KOPT-K1 (cell line): Measurements from ENCODE around the gene CTSC.

Experiments
- H3K27ac ChIP-seq: fragments of 200-600 bp; sonication (generic); 2 replicates; pipeline ENCODE4 v1.5.1; 2016; ENCODE audit warnings: antibody characterized with exemption, mild to moderate bottlenecking, low read depth, low read length; ENCODE audit not compliant: poor library complexity, severe bottlenecking
- H3K36me3 ChIP-seq: fragments of 200-600 bp; sonication (generic); 2 replicates; pipeline ENCODE4 v1.5.1; 2017; ENCODE audit warnings: antibody characterized with exemption, mild to moderate bottlenecking, low read length, moderate library complexity; ENCODE audit not compliant: insufficient read depth
- H3K9me3 ChIP-seq: fragments of 200-600 bp; sonication (generic); 2 replicates; pipeline ENCODE4 v1.5.1; 2017; ENCODE audit warnings: antibody characterized with exemption, low read length, mild to moderate bottlenecking; ENCODE audit not compliant: insufficient read depth, poor library complexity, severe bottlenecking

The CTSC gene

DNA sequence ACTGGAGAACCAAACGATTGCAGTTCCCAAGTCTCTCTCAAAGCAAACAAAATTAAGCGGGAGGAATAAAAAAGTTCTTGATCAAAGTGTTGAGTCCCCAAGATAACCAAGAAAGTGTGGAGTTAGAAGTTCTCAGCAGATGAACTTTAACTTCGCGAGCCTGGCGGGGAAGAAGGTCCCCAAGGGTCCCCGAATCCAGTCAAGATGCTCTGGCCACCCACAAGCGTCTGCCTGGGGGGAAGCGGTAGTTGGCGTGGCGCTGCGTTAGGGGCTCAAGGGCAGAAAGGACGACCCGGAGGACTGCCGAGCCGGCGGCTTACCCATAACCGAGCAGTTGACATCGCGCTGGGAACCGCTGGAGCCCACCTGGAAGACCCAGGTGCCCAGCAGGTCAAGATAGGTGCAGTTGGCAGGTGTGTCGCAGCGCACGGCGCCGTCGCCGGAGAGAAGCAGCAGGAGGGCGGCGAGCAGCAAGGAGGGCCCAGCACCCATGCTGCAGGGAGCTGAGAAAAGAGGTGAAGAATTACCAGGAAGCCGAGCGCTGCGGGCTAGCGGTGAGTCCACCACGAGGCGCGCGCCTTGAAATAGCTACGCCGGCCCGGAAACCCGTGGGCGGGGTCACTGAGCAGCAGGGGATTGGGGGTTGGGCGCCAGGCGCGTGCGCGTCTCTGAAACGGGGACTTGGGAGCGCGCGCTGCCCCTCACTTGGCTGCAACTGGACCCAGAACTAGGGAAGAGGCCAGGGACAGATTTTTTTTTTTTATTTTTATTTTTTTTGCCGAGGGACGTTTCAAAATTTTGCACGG lies at the start of gene CTSC:
TSS of gene CTSC (minus strand) at position 556 of the 806 bp plus-strand sequence. CDS start at position 492, 64 bp downstream.
- H3K9me3 ChIP-seq, result no peaks in the 10 kb centered on the region
- H3K27ac ChIP-seq, result peak within 1 kb of the TSS; percentile 96
- H3K36me3 ChIP-seq, result peaks cover 27% of the 10 kb centered on the region

DNA sequence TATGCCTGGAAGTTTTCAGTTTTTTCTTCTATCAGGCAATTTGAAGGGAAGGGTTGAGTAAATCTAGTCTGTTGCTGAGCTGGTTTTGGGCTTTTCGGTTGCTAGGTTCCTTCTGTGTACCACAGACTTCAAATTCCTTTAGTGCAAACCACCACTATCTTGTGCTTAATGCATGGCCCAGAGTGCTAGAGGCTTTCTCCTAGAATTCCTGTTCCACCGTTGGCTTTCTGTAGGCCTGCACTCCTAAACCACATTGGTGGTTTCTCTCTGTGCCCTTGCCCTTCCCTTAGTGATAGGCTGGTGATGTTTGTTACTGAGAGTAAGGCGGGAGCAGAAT lies 47.1 kb upstream of the CTSC start:
- Histone ChIP-seq H3K27ac (no peak overlapping the region), H3K36me3 (no peaks in the 10 kb centered on the region), H3K9me3 (no peaks in the 10 kb centered on the region)

DNA sequence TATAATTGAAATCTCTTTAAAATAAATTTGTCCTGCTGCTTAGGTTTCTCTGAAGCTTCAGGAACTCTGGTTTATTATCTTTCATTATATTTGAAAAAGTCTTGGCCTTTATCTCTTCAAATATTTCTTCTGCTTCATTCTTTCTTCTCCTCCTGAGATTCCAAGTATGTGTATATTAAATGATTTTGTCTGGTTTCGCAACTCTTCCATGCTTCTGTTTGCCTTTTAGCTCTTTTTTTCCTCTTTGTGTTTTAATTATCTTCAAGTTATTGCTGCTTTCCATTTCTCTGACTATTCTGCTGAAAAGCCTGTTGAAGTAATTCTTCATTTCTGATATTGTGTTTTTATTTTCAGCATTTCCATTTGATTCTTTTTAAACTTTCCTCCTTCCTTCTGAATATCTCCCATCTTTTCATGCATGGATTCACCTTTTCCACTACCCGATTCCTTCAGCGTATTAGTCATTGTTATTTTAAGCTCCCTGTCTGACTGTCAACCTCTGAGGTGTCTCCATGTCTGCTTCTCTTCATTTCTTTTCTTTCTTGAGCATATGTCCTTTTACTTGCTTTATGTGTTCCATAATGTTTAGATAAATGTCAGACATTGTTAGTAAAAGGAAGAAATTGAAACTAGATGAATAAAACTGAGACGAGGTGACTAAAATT lies 46.6 kb upstream of the CTSC start:
- Histone ChIP-seq H3K9me3 (no peaks in the 10 kb centered on the region), H3K36me3 (no peaks in the 10 kb centered on the region), H3K27ac (no peak overlapping the region)

DNA sequence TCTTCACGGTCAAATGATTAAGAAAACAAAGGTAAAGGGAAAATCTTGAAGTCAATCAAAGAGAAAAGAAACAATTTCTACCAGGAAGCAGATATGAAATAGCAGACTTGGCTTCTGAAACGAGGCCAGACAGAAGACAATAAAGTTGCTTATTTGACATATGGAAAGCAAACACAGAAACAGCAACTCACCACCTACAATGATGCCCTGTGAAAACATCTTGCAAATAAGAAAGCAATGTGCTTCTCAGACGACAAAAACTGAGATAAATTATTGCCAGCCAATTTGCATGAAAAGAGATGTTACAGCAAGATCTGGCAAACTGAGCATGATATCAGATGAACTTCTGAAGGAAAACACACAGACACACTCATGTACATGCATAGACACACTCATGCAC lies 45.9 kb upstream of the CTSC start:
- Histone ChIP-seq H3K36me3 (no peaks in the 10 kb centered on the region), H3K9me3 (no peaks in the 10 kb centered on the region), H3K27ac (no peak overlapping the region)

DNA sequence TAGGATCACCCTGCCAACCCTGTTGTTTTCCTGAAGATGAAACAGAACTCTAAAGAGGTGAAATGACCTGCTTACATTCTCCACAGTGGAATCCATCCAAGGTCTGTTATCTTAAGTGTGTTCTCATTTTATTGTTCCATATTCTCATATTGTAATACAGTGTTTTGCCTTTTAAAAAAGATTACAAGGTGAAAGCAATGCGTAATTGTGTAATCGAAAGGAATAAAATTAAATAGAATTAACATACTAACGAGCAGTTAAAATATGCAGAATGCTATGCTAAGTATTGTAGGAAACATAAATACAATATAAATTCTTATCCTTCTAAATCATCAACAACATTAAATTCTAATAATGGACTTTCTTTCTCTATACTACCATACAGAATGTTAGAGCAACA lies 41.6 kb upstream of the CTSC start:
- Histone ChIP-seq H3K36me3 (no peaks in the 10 kb centered on the region), H3K9me3 (no peaks in the 10 kb centered on the region), H3K27ac (no peak overlapping the region)

DNA sequence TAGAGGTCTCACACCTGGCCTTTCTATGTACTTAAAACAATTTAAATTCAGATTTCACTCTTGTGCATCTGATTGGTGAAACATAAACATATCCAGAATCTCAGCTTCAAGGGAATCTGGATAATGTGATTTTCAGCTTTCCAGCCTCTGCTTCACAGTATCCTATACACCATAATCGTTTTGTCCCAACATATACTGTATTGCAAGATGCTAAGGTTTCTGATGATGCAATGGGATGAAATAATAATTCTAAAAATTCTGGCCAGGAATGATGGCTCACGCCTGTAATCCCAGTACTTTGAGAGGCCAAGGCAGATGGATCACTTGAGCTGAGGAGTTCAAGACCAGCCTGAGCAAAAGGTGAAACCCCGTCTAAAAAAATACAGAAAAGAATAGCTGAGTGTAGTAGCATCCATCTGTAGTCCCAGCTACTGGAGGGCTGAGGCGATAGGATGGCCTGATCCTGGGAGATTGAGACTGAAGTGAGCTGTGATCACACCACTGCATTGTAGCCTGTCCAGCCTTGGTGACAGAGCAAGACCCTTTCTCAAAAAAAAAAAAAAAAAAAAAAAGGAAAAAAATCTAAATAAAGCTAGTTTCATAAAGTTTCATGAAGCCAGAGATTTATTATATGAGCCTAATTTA lies 41.0 kb upstream of the CTSC start:
- no peaks in the 10 kb centered on the region for H3K36me3 ChIP-seq
- no peaks in the 10 kb centered on the region for H3K9me3 ChIP-seq
- H3K27ac ChIP-seq, result no peak overlapping the region

DNA sequence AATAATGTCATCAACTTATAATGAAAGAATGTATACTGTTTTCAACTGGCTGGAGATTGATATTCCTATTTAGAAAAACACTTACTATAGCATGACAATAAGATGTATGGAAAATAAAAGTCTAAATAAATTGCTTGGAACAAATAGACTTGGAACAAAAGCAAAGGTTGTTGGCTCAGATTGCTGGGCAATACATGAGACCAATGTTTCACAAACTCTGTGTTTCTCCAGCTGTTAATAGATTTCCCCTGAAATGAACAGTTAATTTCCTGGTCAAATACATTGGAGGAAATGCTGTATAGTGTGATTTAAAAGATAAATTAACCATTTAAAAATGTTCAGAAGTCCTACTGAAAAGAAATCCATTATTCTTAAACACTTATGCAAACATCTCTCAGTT lies 40.1 kb upstream of the CTSC start:
- Histone ChIP-seq H3K27ac (no peak overlapping the region), H3K9me3 (no peaks in the 10 kb centered on the region), H3K36me3 (no peaks in the 10 kb centered on the region)

DNA sequence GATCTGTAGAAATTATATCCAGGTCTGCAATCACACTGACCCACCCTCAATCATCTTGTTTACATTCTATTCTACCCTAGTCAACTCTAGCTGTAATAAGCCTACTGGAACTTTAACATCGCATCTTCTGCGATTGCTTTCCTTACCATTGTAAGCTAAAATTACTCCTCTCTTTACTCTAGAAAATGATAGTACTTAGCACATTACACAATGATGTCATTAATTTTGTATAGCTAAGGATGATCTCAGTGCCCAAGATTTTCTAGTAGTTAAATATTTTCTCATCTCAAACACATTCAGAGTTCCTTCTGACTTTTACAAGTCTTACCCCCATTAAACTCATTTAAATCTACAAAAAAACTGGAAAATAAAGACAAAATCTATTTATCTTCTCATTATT lies 39.6 kb upstream of the CTSC start:
- no peaks in the 10 kb centered on the region for H3K9me3 ChIP-seq
- H3K36me3 ChIP-seq, result no peaks in the 10 kb centered on the region
- H3K27ac ChIP-seq, result no peak overlapping the region

DNA sequence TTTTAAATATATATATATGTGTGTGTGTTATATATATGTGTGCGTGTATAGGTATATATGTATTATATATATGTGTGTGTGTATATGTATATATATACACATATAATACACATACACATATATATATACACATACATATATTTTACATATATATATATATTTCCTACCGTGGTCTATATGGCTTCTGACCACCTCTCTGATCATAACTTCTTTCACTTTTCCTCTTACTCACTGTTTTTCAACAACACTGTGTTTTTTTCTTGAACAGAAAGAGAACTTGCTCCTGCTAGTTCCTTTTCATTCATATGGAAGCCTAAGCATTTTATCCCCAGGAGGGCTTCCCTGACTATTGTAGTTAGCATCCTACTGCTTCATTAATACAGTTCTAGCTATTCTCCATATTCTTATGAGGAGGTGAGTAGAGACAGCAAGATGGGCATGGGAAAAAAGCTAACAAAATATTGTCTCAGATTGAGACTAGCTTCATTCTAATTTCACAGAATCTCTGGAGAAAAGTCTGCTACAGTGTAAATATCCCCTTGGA lies 38.5 kb upstream of the CTSC start:
- no peaks in the 10 kb centered on the region for H3K36me3 ChIP-seq
- no peaks in the 10 kb centered on the region for H3K9me3 ChIP-seq
- no peak overlapping the region for H3K27ac ChIP-seq

DNA sequence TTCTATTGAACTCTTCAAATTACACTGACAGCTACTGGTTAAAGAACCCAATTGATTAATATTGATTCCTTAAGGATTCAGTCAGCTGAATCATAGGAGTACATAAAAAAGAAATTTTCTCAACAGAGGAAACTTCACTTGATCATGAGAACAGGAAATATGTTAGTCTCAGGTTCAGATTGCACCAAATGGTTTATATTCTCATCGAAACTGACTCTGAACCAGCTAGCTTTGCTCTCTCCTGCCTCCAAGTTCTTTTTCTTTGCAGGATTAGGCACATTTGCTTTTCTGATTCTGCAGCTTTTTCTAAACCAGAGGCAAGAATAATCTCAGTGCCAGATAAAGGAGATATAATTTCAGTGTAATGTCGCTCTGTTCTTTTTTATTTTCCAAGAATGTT lies 33.2 kb upstream of the CTSC start:
- H3K27ac ChIP-seq, result no peak overlapping the region
- no peaks in the 10 kb centered on the region for H3K9me3 ChIP-seq
- H3K36me3 ChIP-seq, result no peaks in the 10 kb centered on the region

DNA sequence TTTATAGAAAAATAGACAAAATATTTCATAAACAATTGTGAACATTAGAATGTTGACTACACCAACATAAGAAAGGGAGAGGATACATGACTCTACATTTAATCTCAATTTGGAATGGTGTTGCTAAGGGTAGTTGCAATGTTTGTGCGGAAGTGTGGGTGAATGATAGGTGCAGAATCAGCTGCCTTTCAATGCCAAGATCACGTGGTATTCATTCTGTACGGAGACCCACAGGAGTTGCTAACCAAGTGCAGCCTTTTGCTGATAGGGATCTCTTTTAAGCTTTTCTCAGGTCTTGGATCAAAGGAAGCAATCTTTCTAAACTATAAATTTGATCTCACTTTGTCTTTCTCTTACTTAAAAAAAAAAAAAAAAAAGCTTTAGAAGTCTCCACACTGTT lies 29.8 kb upstream of the CTSC start:
- Histone ChIP-seq H3K36me3 (no peaks in the 10 kb centered on the region), H3K9me3 (no peaks in the 10 kb centered on the region)

DNA sequence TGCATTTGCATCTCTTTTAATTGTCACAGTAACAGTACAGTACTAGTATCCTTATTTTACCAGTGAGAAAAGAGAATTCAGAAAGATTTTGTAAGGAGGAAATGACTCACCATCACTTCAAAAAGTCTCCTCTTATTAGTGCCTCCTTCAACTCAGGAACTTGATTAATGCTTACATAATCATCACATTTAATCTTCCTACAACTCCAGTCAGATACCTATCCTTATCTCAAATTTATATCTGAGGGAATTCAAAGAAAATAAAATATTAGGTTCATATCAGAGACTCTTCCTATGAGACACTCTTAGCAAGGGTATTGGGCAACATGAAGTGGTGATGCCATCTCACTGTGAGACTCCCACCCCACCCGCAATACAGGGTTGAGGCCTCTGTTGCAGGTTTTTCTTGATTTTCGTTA lies 26.1 kb upstream of the CTSC start:
- H3K27ac ChIP-seq, result no peak overlapping the region
- no peaks in the 10 kb centered on the region for H3K36me3 ChIP-seq
- no peaks in the 10 kb centered on the region for H3K9me3 ChIP-seq

More for the DNA sequence above, 29.8 kb upstream of the CTSC start:
- no peak overlapping the region for H3K27ac ChIP-seq

DNA sequence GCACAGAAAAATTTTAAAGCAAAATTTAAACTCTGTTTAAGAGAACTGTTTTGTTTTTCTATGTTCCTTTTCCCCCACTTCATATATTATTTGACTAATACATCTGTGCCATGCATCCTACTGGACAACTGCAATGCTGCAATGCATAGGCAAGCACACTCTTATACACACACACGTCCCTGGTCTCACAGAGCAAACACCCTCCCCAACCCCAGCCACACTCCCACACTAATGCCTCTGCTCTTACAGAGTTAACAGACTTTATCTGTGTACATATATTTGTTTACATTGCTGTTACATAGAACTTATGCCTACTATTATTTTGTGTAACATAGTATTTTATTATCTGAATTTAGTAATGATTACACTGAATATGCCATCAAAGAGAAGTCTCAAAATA lies 25.5 kb upstream of the CTSC start:
- Histone ChIP-seq H3K36me3 (no peaks in the 10 kb centered on the region), H3K9me3 (no peaks in the 10 kb centered on the region), H3K27ac (no peak overlapping the region)

DNA sequence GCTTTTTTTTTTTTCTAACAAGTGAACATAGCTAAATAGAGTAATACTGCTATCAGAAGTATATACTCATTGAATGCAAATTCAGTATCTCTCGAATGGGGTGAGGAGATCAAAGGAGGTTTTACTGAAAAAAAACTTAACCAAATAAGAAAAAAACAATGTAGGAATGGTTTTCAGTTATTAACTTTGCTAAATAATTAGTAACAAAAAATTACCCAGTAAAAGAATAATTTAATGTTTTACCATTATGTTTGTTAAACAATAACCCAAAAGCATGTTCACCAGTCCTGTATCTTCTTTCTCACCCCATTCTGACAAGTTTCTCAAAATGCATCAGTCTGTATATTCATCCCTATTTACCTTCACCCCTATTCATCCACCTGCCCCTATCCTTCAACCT lies 22.6 kb upstream of the CTSC start:
- H3K36me3 ChIP-seq, result no peaks in the 10 kb centered on the region
- peak overlapping the region; percentile 15 for H3K27ac ChIP-seq
- H3K9me3 ChIP-seq, result no peaks in the 10 kb centered on the region

DNA sequence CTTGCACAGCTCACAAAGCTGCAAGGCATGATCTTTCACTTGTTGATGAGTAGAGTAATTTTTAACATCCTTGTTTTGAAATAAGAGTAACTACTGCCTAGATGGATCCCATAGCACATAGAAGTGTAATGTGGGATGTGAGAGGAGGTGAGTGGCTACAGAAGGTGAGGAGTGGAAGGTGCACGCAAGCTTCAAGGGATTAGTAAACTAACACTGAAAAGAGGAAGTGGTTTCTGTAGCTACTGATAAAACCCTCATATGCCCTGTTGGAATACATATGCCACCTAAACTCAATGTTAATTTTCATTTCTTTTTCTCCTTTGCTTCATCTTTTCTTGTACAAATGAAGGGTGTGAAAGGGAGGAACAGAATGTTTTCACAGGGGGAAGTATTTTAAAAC lies 22.0 kb upstream of the CTSC start:
- Histone ChIP-seq H3K36me3 (no peaks in the 10 kb centered on the region), H3K9me3 (no peaks in the 10 kb centered on the region), H3K27ac (peak overlapping the region; percentile 38)
